HCT116 (cell line): Measurements from ENCODE around the gene PHF21B.

Experiments
- CTCF ChIP-seq, 3 experiments: fragments of 200-600 bp in 1 of 3; sonication (generic) in 1 of 3; IDR thresholded peaks in 2 of 3; conservative IDR thresholded peaks in 1 of 3; 2 replicates each; pipeline ENCODE4 v1.5.1; 2012 to 2017; ENCODE audit warnings: low read depth in 2 of 3, low read length in 2 of 3, antibody characterized with exemption in 1 of 3, borderline replicate concordance in 1 of 3, control low read depth in 1 of 3, mild to moderate bottlenecking in 1 of 3, mixed read lengths in 1 of 3, mixed run types in 1 of 3, moderate library complexity in 1 of 3; ENCODE audit not compliant: insufficient read depth in 1 of 3
- EZH2phosphoT487 ChIP-seq: fragments of 200-600 bp; IDR thresholded peaks from 2 replicates; pipeline ENCODE4 v1.6.1; 2018; ENCODE audit warnings: antibody characterized with exemption, borderline replicate concordance
- POLR2A ChIP-seq: IDR thresholded peaks from 2 replicates; pipeline ENCODE4 v1.7.0; 2011; ENCODE audit warnings: borderline replicate concordance; ENCODE audit not compliant: insufficient read depth, insufficient read length; ENCODE audit errors: extremely low read depth
- YY1 ChIP-seq: IDR thresholded peaks from 2 replicates; pipeline ENCODE4 v1.6.1; 2011; ENCODE audit warnings: low read length, low read depth, moderate library complexity, mild to moderate bottlenecking; ENCODE audit not compliant: insufficient replicate concordance; ENCODE audit errors: extremely low read depth

GRCh38 chr22:44938886-44939285 is 70.9 kb downstream of the PHF21B start:
- no peak for TF ChIP-seq POLR2A
- no peak for TF ChIP-seq YY1
- no peak for TF ChIP-seq CTCF (IDR thresholded peaks at IDR 0.05 in 2 of 3, conservative IDR thresholded peaks at IDR 0.05 in 1 of 3; ENCODE audit: borderline replicate concordance in 1 of 3, insufficient read depth in 1 of 3, low read depth in 2 of 3, low read length in 2 of 3)
- no peak for TF ChIP-seq EZH2phosphoT487
